Measurements from ENCODE around the gene CCL3. TPM values are rescaled to one million over a fixed set of nuclear protein-coding genes. Genes with fewer than 3 reads are reported as not detected.

Gene CCL3
- total and polyA plus RNA-seq, 7 experiments from 2014 or later = 1.6 to 72.5 (median 44.0) TPM; not detected in 2

DNA sequence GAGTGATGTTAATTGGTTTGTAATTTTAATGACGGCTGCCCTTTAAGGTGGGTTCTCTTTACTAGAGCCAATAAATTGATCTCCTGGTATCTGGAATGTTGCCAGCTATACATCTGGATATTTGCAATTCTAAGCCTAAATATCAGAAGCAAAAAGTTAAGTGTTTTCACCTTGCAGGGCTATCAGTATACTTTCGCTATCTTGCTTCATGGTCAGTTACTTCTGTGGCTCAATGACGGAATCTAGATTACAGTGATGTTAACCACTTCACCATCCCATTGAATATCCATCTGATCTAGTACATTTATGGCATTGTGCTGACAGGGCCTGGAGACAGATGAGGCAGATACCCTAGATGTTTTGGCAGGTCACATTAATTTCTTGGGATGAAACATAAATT, 42.0 kb upstream of the CCL3 start:
- H3K9me3 Mint-ChIP-seq = peaks cover 0 to 5% (median 0%) of the 10 kb centered on the region in 11 donors
- peaks cover 0 to 55% (median 26%) of the 10 kb centered on the region in 5 donors for H3K27me3 Mint-ChIP-seq
- H3K27me3 ChIP-seq (ENCODE audit: control insufficient read depth in 2 of 2, insufficient read depth in 2 of 2, low read length in 2 of 2) = no peaks in the 10 kb centered on the region
- peaks cover 0 to 2% (median 0%) of the 10 kb centered on the region in 5 donors for H3K36me3 Mint-ChIP-seq
- no peak overlapping the region for H3K27ac Mint-ChIP-seq
- no peak overlapping the region for H3K27ac ChIP-seq (ENCODE audit: low read depth, low read length)
- H3K9me3 ChIP-seq (ENCODE audit: control insufficient read depth in 2 of 3, low read length in 3 of 3) = no peaks in the 10 kb centered on the region
- no peak overlapping the region for H3K4me3 Mint-ChIP-seq
- no peaks in the 10 kb centered on the region for H3K4me1 Mint-ChIP-seq
- peaks cover 0 to 15% of the 10 kb centered on the region in 2 donors for H3K4me1 ChIP-seq (ENCODE audit: control insufficient read depth in 2 of 2, insufficient read depth in 2 of 2, low read length in 2 of 2)
- CTCF ChIA-PET = interaction anchor here (1.4 kb wide), 1 partner anchor 16 kb away, joined by 6 read pairs; no protein-coding TSS in a partner anchor
- intact Hi-C loops (cut with micrococcal nuclease) = no loop called here
- DNase-seq (no peak), ATAC-seq (no peak)
- POLR2A ChIA-PET = no interaction called here
- H3K36me3 ChIP-seq (ENCODE audit: control insufficient read depth in 2 of 3, insufficient read depth in 3 of 3, low read length in 3 of 3) = no peaks in the 10 kb centered on the region
- no peak overlapping the region for H3K4me3 ChIP-seq (ENCODE audit: low read length)

DNA sequence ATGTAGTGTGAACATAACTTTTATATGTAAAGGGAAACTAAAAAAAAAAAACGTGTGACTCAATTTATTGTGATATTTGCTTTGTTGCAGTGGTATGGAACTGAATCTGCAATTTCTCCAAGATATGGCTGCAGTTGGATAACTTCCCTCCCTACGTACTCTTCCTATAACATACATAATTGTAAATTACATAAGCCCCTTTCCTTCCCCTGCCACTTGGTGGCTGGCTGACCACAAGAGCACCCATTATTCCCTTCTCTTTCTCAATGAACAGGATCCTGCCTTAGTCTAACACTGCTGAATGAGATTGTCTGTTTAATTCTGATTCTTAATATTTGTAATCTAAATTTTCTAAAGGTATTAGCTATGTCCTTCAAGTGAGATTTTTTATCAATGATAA, 41.5 kb upstream of the CCL3 start:
- intact Hi-C loops (cut with micrococcal nuclease) = no loop called here
- DNase-seq (no peak), ATAC-seq (peak; percentile 41)
- no peaks in the 10 kb centered on the region for H3K9me3 ChIP-seq (ENCODE audit: control insufficient read depth in 2 of 3, low read length in 3 of 3)
- peaks cover 0 to 20% of the 10 kb centered on the region in 2 donors for H3K4me1 ChIP-seq (ENCODE audit: control insufficient read depth in 2 of 2, insufficient read depth in 2 of 2, low read length in 2 of 2)
- POLR2A ChIA-PET = no interaction called here
- H3K9me3 Mint-ChIP-seq = peaks cover 0 to 10% (median 4%) of the 10 kb centered on the region in 11 donors
- CTCF ChIA-PET = no interaction called here
- no peak overlapping the region for H3K4me3 Mint-ChIP-seq
- H3K4me3 ChIP-seq (ENCODE audit: low read length) = no peak overlapping the region
- no peaks in the 10 kb centered on the region for H3K4me1 Mint-ChIP-seq
- H3K27me3 Mint-ChIP-seq = peaks cover 0 to 53% (median 26%) of the 10 kb centered on the region in 5 donors
- no peaks in the 10 kb centered on the region for H3K36me3 ChIP-seq (ENCODE audit: control insufficient read depth in 2 of 3, insufficient read depth in 3 of 3, low read length in 3 of 3)
- H3K27ac Mint-ChIP-seq = no peak overlapping the region
- H3K36me3 Mint-ChIP-seq = peaks cover 0 to 4% (median 0%) of the 10 kb centered on the region in 5 donors
- H3K27ac ChIP-seq (ENCODE audit: low read depth, low read length) = no peak overlapping the region
- no peaks in the 10 kb centered on the region for H3K27me3 ChIP-seq (ENCODE audit: control insufficient read depth in 2 of 2, insufficient read depth in 2 of 2, low read length in 2 of 2)

GRCh38 chr17:36130346-36130745, 40.4 kb upstream of the CCL3 start:
- Mint-ChIP-seq H3K4me3 (no peak overlapping the region), H3K9me3 (peaks cover 0 to 19% (median 13%) of the 10 kb centered on the region in 11 donors), H3K4me1 (no peaks in the 10 kb centered on the region), H3K27me3 (peaks cover 0 to 46% (median 25%) of the 10 kb centered on the region in 5 donors), H3K36me3 (peaks cover 0 to 9% (median 3%) of the 10 kb centered on the region in 5 donors), H3K27ac (no peak overlapping the region)
- Histone ChIP-seq H3K9me3 (ENCODE audit: control insufficient read depth in 2 of 3, low read length in 3 of 3) (peaks cover 0 to 8% (median 0%) of the 10 kb centered on the region in 3 experiments), H3K36me3 (ENCODE audit: control insufficient read depth in 2 of 3, insufficient read depth in 3 of 3, low read length in 3 of 3) (no peaks in the 10 kb centered on the region), H3K4me1 (ENCODE audit: control insufficient read depth in 2 of 2, insufficient read depth in 2 of 2, low read length in 2 of 2) (peaks cover 0 to 22% of the 10 kb centered on the region in 2 donors), H3K4me3 (ENCODE audit: low read length) (no peak overlapping the region), H3K27me3 (ENCODE audit: control insufficient read depth in 2 of 2, insufficient read depth in 2 of 2, low read length in 2 of 2) (no peaks in the 10 kb centered on the region), H3K27ac (ENCODE audit: low read depth, low read length) (no peak overlapping the region)
- POLR2A ChIA-PET = no interaction called here
- DNase-seq (no peak), ATAC-seq (no peak)
- CTCF ChIA-PET = no interaction called here
- intact Hi-C loops (cut with micrococcal nuclease) = no loop called here

DNA sequence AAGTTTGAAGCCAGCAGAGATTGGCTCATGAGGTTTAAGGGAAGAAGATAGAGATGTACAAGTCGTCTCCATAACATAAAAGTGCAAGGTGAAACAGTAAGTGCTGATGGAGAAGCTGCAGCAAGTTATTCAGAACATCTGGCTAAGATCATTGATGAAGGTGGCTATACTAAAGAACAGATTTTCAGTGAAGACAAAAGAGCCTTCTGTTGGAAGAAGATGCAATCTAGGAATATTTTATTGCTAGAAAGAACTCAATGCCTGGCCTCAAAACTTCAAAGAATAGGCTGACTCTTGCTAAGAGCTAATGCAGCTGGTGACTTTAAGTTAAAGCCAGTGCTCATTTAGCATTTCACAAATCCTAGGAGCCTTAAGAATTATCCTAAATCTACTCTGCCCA, 39.7 kb upstream of the CCL3 start:
- peaks cover 0 to 15% (median 0%) of the 10 kb centered on the region in 3 experiments for H3K9me3 ChIP-seq (ENCODE audit: control insufficient read depth in 2 of 3, low read length in 3 of 3)
- intact Hi-C loops (cut with micrococcal nuclease) = no loop called here
- no peak overlapping the region for H3K4me3 ChIP-seq (ENCODE audit: low read length)
- DNase-seq (no peak), ATAC-seq (no peak)
- ChIA-PET POLR2A (no interaction called here), CTCF (no interaction called here)
- Mint-ChIP-seq H3K9me3 (peaks cover 0 to 23% (median 14%) of the 10 kb centered on the region in 11 donors), H3K4me1 (no peaks in the 10 kb centered on the region), H3K27me3 (peaks cover 0 to 42% (median 24%) of the 10 kb centered on the region in 5 donors), H3K4me3 (no peak overlapping the region), H3K36me3 (peaks cover 0 to 9% (median 3%) of the 10 kb centered on the region in 5 donors), H3K27ac (no peak overlapping the region)
- no peaks in the 10 kb centered on the region for H3K27me3 ChIP-seq (ENCODE audit: control insufficient read depth in 2 of 2, insufficient read depth in 2 of 2, low read length in 2 of 2)
- H3K4me1 ChIP-seq (ENCODE audit: control insufficient read depth in 2 of 2, insufficient read depth in 2 of 2, low read length in 2 of 2) = peaks cover 0 to 22% of the 10 kb centered on the region in 2 donors
- H3K27ac ChIP-seq (ENCODE audit: low read depth, low read length) = no peak overlapping the region
- H3K36me3 ChIP-seq (ENCODE audit: control insufficient read depth in 2 of 3, insufficient read depth in 3 of 3, low read length in 3 of 3) = no peaks in the 10 kb centered on the region

- Histone ChIP-seq H3K36me3 (ENCODE audit: control insufficient read depth in 2 of 3, insufficient read depth in 3 of 3, low read length in 3 of 3) (no peaks in the 10 kb centered on the region), H3K27me3 (ENCODE audit: control insufficient read depth in 2 of 2, insufficient read depth in 2 of 2, low read length in 2 of 2) (no peaks in the 10 kb centered on the region), H3K4me1 (ENCODE audit: control insufficient read depth in 2 of 2, insufficient read depth in 2 of 2, low read length in 2 of 2) (peaks cover 0 to 22% of the 10 kb centered on the region in 2 donors), H3K9me3 (ENCODE audit: control insufficient read depth in 2 of 3, low read length in 3 of 3) (peaks cover 0 to 15% (median 0%) of the 10 kb centered on the region in 3 experiments), H3K27ac (ENCODE audit: low read depth, low read length) (no peak overlapping the region), H3K4me3 (ENCODE audit: low read length) (no peak overlapping the region)
- peaks cover 0 to 9% (median 3%) of the 10 kb centered on the region in 5 donors for H3K36me3 Mint-ChIP-seq
- H3K9me3 Mint-ChIP-seq = peaks cover 0 to 23% (median 14%) of the 10 kb centered on the region in 11 donors
- peaks cover 0 to 38% (median 20%) of the 10 kb centered on the region in 5 donors for H3K27me3 Mint-ChIP-seq
- ChIA-PET POLR2A (no interaction called here), CTCF (interaction anchor here (1.0 kb wide), 1 partner anchor 15 kb away, joined by 3 read pairs; no protein-coding TSS in a partner anchor)
- intact Hi-C loops (cut with micrococcal nuclease) = no loop called here
- H3K4me3 Mint-ChIP-seq = no peak overlapping the region
- ATAC-seq = no peak
- DNase-seq = no peak
- H3K27ac Mint-ChIP-seq = no peak overlapping the region
- H3K4me1 Mint-ChIP-seq = no peaks in the 10 kb centered on the region
These were observed 38.6 kb upstream of the CCL3 start for GRCh38 chr17:36128411-36128978.

- H3K36me3 Mint-ChIP-seq = peaks cover 0 to 9% (median 3%) of the 10 kb centered on the region in 5 donors
These were observed 38.0 kb upstream of the CCL3 start for GRCh38 chr17:36127911-36128310.

More at GRCh38 chr17:36127911-36128310, 38.0 kb upstream of the CCL3 start:
- Mint-ChIP-seq H3K27ac (no peak overlapping the region), H3K9me3 (peaks cover 0 to 23% (median 14%) of the 10 kb centered on the region in 11 donors), H3K4me3 (no peak overlapping the region), H3K4me1 (no peaks in the 10 kb centered on the region), H3K27me3 (peaks cover 0 to 38% (median 19%) of the 10 kb centered on the region in 5 donors)
- POLR2A ChIA-PET = no interaction called here
- intact Hi-C loops (cut with micrococcal nuclease) = no loop called here
- H3K4me1 ChIP-seq (ENCODE audit: control insufficient read depth in 2 of 2, insufficient read depth in 2 of 2, low read length in 2 of 2) = peaks cover 0 to 22% of the 10 kb centered on the region in 2 donors
- DNase-seq (no peak), ATAC-seq (no peak)
- H3K27me3 ChIP-seq (ENCODE audit: control insufficient read depth in 2 of 2, insufficient read depth in 2 of 2, low read length in 2 of 2) = no peaks in the 10 kb centered on the region
- no peak overlapping the region for H3K4me3 ChIP-seq (ENCODE audit: low read length)
- no peak overlapping the region for H3K27ac ChIP-seq (ENCODE audit: low read depth, low read length)
- H3K9me3 ChIP-seq (ENCODE audit: control insufficient read depth in 2 of 3, low read length in 3 of 3) = peaks cover 0 to 15% (median 0%) of the 10 kb centered on the region in 3 experiments
- no peaks in the 10 kb centered on the region for H3K36me3 ChIP-seq (ENCODE audit: control insufficient read depth in 2 of 3, insufficient read depth in 3 of 3, low read length in 3 of 3)
- CTCF ChIA-PET = interaction anchor here (1.0 kb wide), 1 partner anchor 15 kb away, joined by 3 read pairs; no protein-coding TSS in a partner anchor

Data from naive thymus-derived CD4-positive, alpha-beta T cell (primary cell).